Measurements from ENCODE around the gene CENPH. TPM values are rescaled to one million over a fixed set of nuclear protein-coding genes. Genes with fewer than 3 reads are reported as not detected.

CENPH gene
- total RNA-seq, 4 donors from 2014 or later, result 0.88 to 3.4 (median 1.9) TPM

- Histone ChIP-seq H3K36me3 (peaks cover 6 to 18% of the 10 kb centered on the region in 2 donors), H3K4me1 (no peaks in the 10 kb centered on the region), H3K27ac (no peak overlapping the region), H3K27me3 (no peaks in the 10 kb centered on the region), H3K9me3 (no peaks in the 10 kb centered on the region), H3K4me3 (replicated peaks in 1 of 3) (no peak overlapping the region)
- no peak for DNase-seq
- intact Hi-C loops (cut with DNase I), result no loop called here
- no peak for TF ChIP-seq POLR2A (IDR thresholded peaks at IDR 0.05)
- TF ChIP-seq, protein P1, sequence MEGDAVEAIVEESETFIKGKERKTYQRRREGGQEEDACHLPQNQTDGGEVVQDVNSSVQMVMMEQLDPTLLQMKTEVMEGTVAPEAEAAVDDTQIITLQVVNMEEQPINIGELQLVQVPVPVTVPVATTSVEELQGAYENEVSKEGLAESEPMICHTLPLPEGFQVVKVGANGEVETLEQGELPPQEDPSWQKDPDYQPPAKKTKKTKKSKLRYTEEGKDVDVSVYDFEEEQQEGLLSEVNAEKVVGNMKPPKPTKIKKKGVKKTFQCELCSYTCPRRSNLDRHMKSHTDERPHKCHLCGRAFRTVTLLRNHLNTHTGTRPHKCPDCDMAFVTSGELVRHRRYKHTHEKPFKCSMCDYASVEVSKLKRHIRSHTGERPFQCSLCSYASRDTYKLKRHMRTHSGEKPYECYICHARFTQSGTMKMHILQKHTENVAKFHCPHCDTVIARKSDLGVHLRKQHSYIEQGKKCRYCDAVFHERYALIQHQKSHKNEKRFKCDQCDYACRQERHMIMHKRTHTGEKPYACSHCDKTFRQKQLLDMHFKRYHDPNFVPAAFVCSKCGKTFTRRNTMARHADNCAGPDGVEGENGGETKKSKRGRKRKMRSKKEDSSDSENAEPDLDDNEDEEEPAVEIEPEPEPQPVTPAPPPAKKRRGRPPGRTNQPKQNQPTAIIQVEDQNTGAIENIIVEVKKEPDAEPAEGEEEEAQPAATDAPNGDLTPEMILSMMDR (IDR thresholded peaks at IDR 0.05), result no peak
- WGBS, 2 donors, result 97 to 98% methylated on average over 4 of the region's 4 CpGs
These were observed 36.5 kb downstream of the CENPH start for GRCh38 chr5:69225860-69226259.

- intact Hi-C loops (cut with DNase I), result no loop called here
- DNase-seq, result no peak
- no peaks in the 10 kb centered on the region for H3K9me3 ChIP-seq
- TF ChIP-seq, protein P1 (IDR thresholded peaks at IDR 0.05), result no peak
- no peak for TF ChIP-seq POLR2A (IDR thresholded peaks at IDR 0.05)
- peaks cover 6 to 15% of the 10 kb centered on the region in 2 donors for H3K36me3 ChIP-seq
- no peaks in the 10 kb centered on the region for H3K27me3 ChIP-seq
- H3K4me3 ChIP-seq (replicated peaks in 1 of 3), result no peak overlapping the region
- H3K4me1 ChIP-seq, result peaks cover 0 to 3% of the 10 kb centered on the region in 2 donors
- WGBS, 2 donors, result 95 to 97% methylated on average over 2 of the region's 2 CpGs
- H3K27ac ChIP-seq, result no peak overlapping the region
These were observed 40.8 kb downstream of the CENPH start for GRCh38 chr5:69230181-69230580.

GRCh38 chr5:69231281-69231680 is 41.9 kb downstream of the CENPH start:
- Histone ChIP-seq H3K27ac (no peak overlapping the region), H3K4me3 (replicated peaks in 1 of 3) (no peak overlapping the region), H3K4me1 (peaks cover 8 to 10% of the 10 kb centered on the region in 2 donors), H3K9me3 (no peaks in the 10 kb centered on the region), H3K36me3 (peaks cover 6 to 15% of the 10 kb centered on the region in 2 donors), H3K27me3 (no peaks in the 10 kb centered on the region)
- intact Hi-C loops (cut with DNase I), result no loop called here
- TF ChIP-seq, protein P1 (IDR thresholded peaks at IDR 0.05), result no peak
- no peak for TF ChIP-seq POLR2A (IDR thresholded peaks at IDR 0.05)
- 95 to 97% methylated on average over 6 of the region's 6 CpGs for WGBS, 2 donors
- DNase-seq, result no peak

GRCh38 chr5:69231851-69232250 is 42.5 kb downstream of the CENPH start:
- WGBS, 2 donors, result 79 to 83% methylated on average over 2 of the region's 2 CpGs
- H3K36me3 ChIP-seq, result peaks cover 6 to 15% of the 10 kb centered on the region in 2 donors

More at GRCh38 chr5:69231851-69232250, 42.5 kb downstream of the CENPH start:
- Histone ChIP-seq H3K9me3 (no peaks in the 10 kb centered on the region), H3K27ac (no peak overlapping the region), H3K27me3 (no peaks in the 10 kb centered on the region), H3K4me3 (replicated peaks in 1 of 3) (no peak overlapping the region), H3K4me1 (peaks cover 10 to 13% of the 10 kb centered on the region in 2 donors)
- intact Hi-C loops (cut with DNase I), result no loop called here
- TF ChIP-seq, protein P1 (IDR thresholded peaks at IDR 0.05), result no peak
- no peak for TF ChIP-seq POLR2A (IDR thresholded peaks at IDR 0.05)
- DNase-seq, result no peak

Measured in thyroid gland (tissue), 4 donors.